Adrenal gland (tissue), 12 donors: Measurements from ENCODE around the gene PRR19. TPM values are rescaled to one million over a fixed set of nuclear protein-coding genes. Genes with fewer than 3 reads are reported as not detected.

Experiments
- DNase-seq, 7 donors: peaks; one replicate each; pipeline ENCODE4 v3.0.0-alpha.2; 2019 to 2020
- H3K27ac ChIP-seq, 5 donors: fragments of 200-600 bp; sonication (generic) in 4 of 5; 1 replicate in 3 of 5; 2 replicates in 2 of 5; pipeline versions ENCODE4 v1.5.1 to v1.8.0; 2016 to 2020; ENCODE audit warnings: mild to moderate bottlenecking in 1 of 5
- H3K27me3 ChIP-seq: fragments of 200-600 bp; 2 replicates; pipeline ENCODE4 v1.8.0; 2021
- H3K36me3 ChIP-seq, 2 donors: fragments of 200-600 bp; replicated peaks in 1 of 2; 1 replicate in 1 of 2; 2 replicates in 1 of 2; pipeline versions ENCODE4 v1.5.1 to v1.8.0; 2018 to 2022
- H3K4me1 ChIP-seq, 2 donors: fragments of 200-600 bp; replicated peaks in 1 of 2; 1 replicate in 1 of 2; 2 replicates in 1 of 2; pipeline versions ENCODE4 v1.5.1 to v1.8.0; 2018 to 2021
- H3K4me3 ChIP-seq, 4 donors: fragments of 200-600 bp; sonication (generic) in 3 of 4; one replicate each; pipeline ENCODE4 v1.5.1; 2016 to 2018
- H3K9me3 ChIP-seq, 3 donors: fragments of 200-600 bp; sonication (generic) in 1 of 3; replicated peaks in 1 of 3; 1 replicate in 2 of 3; 2 replicates in 1 of 3; pipeline versions ENCODE4 v1.5.1 to v1.8.0; 2016 to 2021
- POLR2A ChIP-seq, 2 donors: fragments of 450-650 bp; IDR thresholded peaks; one replicate each; pipeline ENCODE4 v1.6.1; 2017; ENCODE audit warnings: antibody characterized with exemption in 2 of 2, mild to moderate bottlenecking in 2 of 2, moderate library complexity in 1 of 2
- WGBS, 4 donors: extraction: QIAGEN DNeasy Blood & Tissue Kit in 2 of 4; methylation state at CpG; one replicate each; pipeline versions ENCODE4 v1.1.5 to v1.1.7; 2013 to 2017; 5-methylcytosine and 5-hydroxymethylcytosine counted together
- intact Hi-C, 2 donors: fragments of 100-400 bp; cut with DNase I; formaldehyde crosslinking; loops; one replicate each; pipeline versions ENCODE4 v1.14.1 to v1.15.0; 2022 to 2023
- polyA plus RNA-seq, 3 donors: library from polyadenylated mRNA; stranded (reverse); fragments of 200-250 nt in 2 of 3; fragments of 350-450 nt in 1 of 3; fragmentation: Illumina TruSeq in 1 of 3; extraction: RNeasy Lipid Tissue Mini Kit (QIAGEN cat#74804) in 1 of 3; gene quantifications; one replicate each; pipeline ENCODE4 v1.2.3, GENCODE V29; 2013 to 2014
- total RNA-seq, 9 donors: library from RNA; depleted of rRNA in 4 of 9; stranded (reverse); fragments of >200 nt in 4 of 9; fragments of 120-200 nt in 1 of 9; fragmentation: NEBNext Ultra II Directional in 1 of 9; extraction: Animal tissue kit (Norgen Biotek cat#: 25700) in 1 of 9; gene quantifications; one replicate each; pipeline versions ENCODE4 v1.1.0 to v1.2.4, GENCODE V29; 2013 to 2023
- TF ChIP-seq, protein P1 (sequence below), 6 experiments: fragments of 450-650 bp in 4 of 6; fragments of 200-600 bp in 2 of 6; sonication (generic) in 1 of 6; IDR thresholded peaks; 1 replicate in 5 of 6; 2 replicates in 1 of 6; pipeline versions ENCODE4 v1.5.1 to v1.8.0; 2016 to 2021; ENCODE audit warnings: antibody characterized with exemption in 6 of 6, mild to moderate bottlenecking in 2 of 6, moderate library complexity in 1 of 6
- donor health status: healthy with polysubstance abuse.
- donor health status: Bipolar disorder and iron deficiency.
- donor health status: DM: yes; HTN: yes; CAD: no.
- donor health status: DM: no; HTN: no; CAD: no.
- donor health status: DM: no; HTN: no; CAD: no.
- donor health status: DM: yes; HTN: yes; CAD: no.

The PRR19 gene
- total and polyA plus RNA-seq, 12 donors = 0.51 to 2.5 (median 1.5) TPM

DNA sequence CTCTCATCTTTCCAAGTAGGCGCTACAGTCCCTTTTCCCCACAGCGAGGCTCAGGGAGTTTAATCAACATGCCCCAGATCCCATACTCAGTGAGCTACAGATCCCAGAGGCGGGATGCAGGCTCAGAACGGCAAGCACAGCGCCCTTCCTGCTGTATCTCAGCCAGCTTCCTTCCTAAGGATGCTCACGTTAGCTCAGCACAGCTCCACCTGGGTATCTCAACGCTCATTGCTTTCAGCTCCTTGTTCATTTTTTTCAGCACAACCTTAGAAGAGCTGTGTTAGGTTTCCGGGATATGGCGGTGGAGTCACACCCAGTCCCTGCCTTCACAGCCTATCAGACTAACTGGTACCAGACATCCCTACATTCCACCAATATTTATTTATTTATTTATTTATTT is 20.4 kb downstream of the PRR19 start:
- TF ChIP-seq, protein P1, sequence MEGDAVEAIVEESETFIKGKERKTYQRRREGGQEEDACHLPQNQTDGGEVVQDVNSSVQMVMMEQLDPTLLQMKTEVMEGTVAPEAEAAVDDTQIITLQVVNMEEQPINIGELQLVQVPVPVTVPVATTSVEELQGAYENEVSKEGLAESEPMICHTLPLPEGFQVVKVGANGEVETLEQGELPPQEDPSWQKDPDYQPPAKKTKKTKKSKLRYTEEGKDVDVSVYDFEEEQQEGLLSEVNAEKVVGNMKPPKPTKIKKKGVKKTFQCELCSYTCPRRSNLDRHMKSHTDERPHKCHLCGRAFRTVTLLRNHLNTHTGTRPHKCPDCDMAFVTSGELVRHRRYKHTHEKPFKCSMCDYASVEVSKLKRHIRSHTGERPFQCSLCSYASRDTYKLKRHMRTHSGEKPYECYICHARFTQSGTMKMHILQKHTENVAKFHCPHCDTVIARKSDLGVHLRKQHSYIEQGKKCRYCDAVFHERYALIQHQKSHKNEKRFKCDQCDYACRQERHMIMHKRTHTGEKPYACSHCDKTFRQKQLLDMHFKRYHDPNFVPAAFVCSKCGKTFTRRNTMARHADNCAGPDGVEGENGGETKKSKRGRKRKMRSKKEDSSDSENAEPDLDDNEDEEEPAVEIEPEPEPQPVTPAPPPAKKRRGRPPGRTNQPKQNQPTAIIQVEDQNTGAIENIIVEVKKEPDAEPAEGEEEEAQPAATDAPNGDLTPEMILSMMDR (IDR thresholded peaks at IDR 0.05) = no peak
- TF ChIP-seq POLR2A (IDR thresholded peaks at IDR 0.05) = no peak
- Histone ChIP-seq H3K4me3 (no peak overlapping the region), H3K36me3 (no peaks in the 10 kb centered on the region), H3K9me3 (no peaks in the 10 kb centered on the region), H3K27ac (no peak overlapping the region), H3K27me3 (peaks cover 16% of the 10 kb centered on the region), H3K4me1 (peaks cover 14% of the 10 kb centered on the region in 2 donors)
- WGBS, 4 donors = 76 to 84% (median 80%) methylated on average over 9 of the region's 9 CpGs
- intact Hi-C loops = loop anchor here in 1 of 2 donors (10.0 kb wide), 1 partner anchor 188 kb away; the partner anchor contains the start of gene POU2F2
- DNase-seq = no peak

DNA sequence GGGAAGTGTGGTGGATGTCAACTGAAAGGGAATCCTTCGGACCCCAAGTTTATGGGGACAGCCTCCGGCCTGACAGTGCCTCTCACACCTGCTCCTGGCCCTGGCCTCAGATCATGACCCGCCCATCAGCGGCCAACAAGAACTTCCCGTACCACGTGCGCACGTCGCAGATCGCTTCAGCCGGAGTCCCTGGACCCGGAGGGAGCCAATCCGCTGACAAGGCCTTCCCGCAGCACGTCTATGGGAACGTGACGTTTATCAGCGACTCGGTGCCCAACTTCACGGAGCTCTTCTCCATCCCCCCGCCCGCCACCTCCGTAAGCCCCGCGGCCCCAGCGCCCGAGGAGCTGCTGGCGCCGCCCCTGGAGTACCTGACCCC is 21.5 kb downstream of the PRR19 start:
- TF ChIP-seq, protein P1 (IDR thresholded peaks at IDR 0.05) = no peak
- TF ChIP-seq POLR2A (IDR thresholded peaks at IDR 0.05) = no peak
- intact Hi-C loops = loop anchor here in 1 of 2 donors (10.0 kb wide), 1 partner anchor 189 kb away; the partner anchor contains the start of gene POU2F2
- Histone ChIP-seq H3K36me3 (no peaks in the 10 kb centered on the region), H3K4me1 (peaks cover 14 to 22% of the 10 kb centered on the region in 2 donors), H3K27ac (no peak overlapping the region), H3K27me3 (peaks cover 16% of the 10 kb centered on the region), H3K9me3 (no peaks in the 10 kb centered on the region), H3K4me3 (no peak overlapping the region)
- no peak for DNase-seq
- WGBS, 4 donors = 36 to 38% (median 37%) methylated on average over 13 to 29 of the region's 29 CpGs; no CpG with 5 or more reads in 1 of the 4 donors

DNA sequence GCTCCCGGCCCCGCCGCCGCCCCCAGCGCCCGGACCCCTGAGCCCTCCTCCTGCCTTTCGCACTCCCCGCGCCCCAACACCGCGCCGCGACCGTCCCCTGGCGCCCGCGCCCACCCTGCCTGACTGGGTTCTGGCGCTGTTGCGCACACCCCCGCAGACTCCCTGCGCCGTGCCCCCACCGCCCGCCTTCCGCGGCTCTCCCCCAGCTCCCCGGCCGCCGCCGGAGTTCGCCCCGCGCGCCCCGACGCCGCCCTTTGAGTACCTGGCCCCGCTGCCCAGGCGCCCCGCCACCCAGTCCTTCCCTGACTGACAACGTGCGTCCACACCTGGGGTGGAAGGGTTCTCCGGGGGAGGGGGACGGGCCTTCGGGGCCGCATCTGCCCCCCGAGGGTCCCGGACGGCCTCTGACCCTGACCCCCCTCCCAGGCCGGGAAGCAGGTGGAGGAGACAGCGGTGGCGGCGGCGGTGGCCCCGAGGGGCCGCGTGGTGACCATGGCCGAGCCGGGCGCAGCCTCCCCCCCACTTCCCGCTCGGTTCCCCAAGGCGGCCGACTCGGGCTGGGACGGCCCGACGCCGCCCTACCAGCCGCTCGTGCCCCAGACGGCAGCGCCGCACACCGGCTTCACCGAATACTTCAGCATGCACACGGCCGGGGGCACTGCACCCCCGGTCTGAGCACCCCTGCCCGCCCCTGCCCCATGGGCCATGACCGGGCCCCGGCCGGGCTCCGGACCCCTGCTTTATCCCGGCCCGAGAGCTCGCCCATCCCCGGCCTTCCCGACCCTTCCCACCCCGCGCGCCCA is 22.1 kb downstream of the PRR19 start:
- WGBS, 4 donors = 3 to 6% (median 6%) methylated on average over 7 to 92 of the region's 92 CpGs
- Histone ChIP-seq H3K36me3 (no peaks in the 10 kb centered on the region), H3K9me3 (no peaks in the 10 kb centered on the region), H3K27ac (no peak overlapping the region), H3K4me3 (peak overlapping the region in 1 of 4 donors; percentile 91), H3K4me1 (peaks cover 14 to 22% of the 10 kb centered on the region in 2 donors), H3K27me3 (peaks cover 16% of the 10 kb centered on the region)
- peak in 1 of 7 donors; percentile 25 for DNase-seq
- intact Hi-C loops = loop anchor here in 1 of 2 donors (10.0 kb wide), 1 partner anchor 189 kb away; the partner anchor contains the start of gene POU2F2
- no peak for TF ChIP-seq POLR2A (IDR thresholded peaks at IDR 0.05)
- TF ChIP-seq, protein P1 (IDR thresholded peaks at IDR 0.05) = no peak

DNA sequence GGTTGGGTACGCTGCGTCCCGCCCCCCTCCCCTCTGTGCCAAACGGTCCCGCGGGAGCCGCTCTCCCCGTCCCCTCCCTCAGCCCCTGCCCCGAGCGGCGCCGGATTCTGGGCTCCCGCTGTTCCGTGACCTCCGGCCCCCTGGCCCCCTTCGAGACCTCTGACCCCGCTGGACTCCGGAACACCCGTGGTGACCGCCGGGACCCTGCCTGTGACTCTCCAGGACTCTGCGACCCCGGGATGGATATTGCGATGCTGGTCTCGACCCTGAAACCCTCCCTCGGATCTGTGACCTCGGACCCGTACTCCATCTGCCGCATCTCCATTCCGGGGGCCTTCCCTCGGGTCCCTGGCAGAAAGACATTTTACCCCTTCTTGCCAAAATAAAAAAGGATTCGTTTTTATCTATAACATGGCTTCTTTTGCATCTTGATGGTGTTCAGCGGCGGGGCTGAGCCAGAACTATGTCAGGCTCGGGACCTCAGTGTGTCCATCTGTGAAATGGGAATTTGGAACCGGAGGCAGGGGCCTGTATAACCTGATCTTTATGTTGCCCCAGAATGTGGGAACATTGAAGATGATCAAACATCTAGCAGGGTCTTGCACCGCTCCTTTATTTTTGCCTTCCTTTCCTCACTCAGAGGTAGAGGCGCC is 22.8 kb downstream of the PRR19 start:
- Histone ChIP-seq H3K27ac (no peak overlapping the region), H3K4me1 (peaks cover 14 to 22% of the 10 kb centered on the region in 2 donors), H3K4me3 (peak overlapping the region in 1 of 4 donors; percentile 91), H3K27me3 (peaks cover 16% of the 10 kb centered on the region), H3K36me3 (no peaks in the 10 kb centered on the region), H3K9me3 (no peaks in the 10 kb centered on the region)
- TF ChIP-seq, protein P1 (IDR thresholded peaks at IDR 0.05) = peak in 2 of 6 experiments; percentile 85 to 94
- TF ChIP-seq POLR2A (IDR thresholded peaks at IDR 0.05) = no peak
- whole genome bisulfite sequencing, 4 donors = 2 to 5% (median 4%) methylated on average over 22 to 37 of the region's 38 CpGs
- intact Hi-C loops = loop anchor here in 1 of 2 donors (10.0 kb wide), 1 partner anchor 190 kb away; the partner anchor contains the start of gene POU2F2
- no peak for DNase-seq
